GM21515 (cell line): ENCODE data around the gene GAPDHS.

ENCODE experiments used
- ATAC-seq: cut with Tn5 transposase; IDR thresholded peaks from one replicate; pipeline ENCODE4 v1.9.1; 2021; ENCODE audit not compliant: unreplicated experiment

The GAPDHS gene

DNA sequence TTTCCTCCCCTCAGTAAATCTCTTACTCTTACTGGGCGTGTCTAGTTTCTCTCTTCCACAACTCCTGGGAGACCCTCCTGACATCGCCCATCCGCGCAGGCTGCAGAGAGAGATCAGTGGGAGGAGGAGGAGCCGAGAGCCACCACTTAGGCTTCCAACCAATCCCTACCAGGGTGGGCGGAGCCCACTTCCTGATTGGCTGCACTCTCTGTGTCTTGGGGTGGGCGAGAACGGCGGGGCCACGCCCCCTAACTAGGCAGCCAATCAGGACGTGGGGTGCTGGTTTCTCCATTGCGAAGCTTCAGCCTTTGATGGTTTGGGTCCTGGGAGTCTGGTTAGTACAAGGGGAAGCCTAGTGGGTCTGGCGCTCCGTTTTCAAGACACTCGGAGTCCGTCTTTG is 52.6 kb downstream of the GAPDHS start, which contains the start of gene PMIS2:
PMIS2 (plus strand) TSS at position 326 of the 400 bp plus-strand sequence. CDS start 87 bp downstream, outside the sequence.
- no peak for ATAC-seq

DNA sequence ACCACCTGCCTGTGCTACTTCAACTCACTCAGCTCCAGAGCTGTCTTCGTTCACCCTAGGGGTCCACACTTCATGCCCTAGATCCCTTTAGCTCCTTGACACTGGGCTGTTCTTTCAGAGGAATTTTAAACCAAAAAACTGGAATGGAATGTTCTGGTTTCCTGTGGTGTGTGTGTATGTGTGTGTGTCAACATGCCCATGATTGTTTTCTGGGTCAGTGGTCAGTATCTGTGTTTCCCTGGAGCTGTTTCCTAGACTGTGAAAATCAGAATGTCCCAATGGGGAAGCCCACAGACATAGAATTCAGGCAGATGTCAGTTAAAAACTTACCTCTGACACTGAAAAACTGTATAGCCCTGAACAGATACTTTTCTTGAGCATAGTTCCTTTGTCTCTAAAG is 54.1 kb downstream of the GAPDHS start:
- no peak for ATAC-seq

DNA sequence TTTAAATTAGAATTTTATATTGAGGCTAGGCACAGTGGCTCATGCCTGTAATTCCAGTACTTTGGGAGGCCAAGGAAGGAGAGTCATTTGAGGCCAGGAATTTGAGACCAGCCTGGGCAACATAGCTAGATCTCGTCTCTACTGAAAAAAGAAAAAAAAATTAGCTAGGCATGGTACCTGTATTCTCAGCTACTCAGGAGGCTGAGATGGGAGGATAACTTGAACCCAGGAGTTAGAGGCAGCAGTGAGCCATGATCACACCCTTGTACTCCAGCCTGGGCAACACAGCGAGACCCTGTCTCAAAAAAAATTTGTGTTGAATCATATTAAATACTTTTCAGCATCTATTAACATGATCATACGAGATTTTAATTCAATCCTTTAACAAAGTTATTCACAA is 57.6 kb downstream of the GAPDHS start:
- no peak for ATAC-seq

DNA sequence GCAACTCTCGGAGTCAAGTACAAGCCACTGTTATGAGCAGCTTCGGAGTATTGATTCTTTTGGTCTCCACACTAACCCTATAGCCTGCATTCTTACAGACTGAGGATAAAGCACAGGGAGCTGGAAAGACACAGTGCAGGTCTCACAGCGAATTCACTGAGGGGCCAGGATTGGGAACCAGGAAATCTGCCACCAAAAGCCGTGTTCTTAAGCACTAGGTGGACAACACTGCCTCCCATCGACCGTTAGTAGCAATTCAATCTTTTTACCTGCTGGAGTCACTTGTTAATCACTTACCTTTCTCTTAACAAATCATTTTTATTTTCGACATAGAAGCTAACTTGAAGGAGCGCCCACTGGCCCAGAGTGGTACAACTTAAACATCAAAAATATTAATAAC is 59.0 kb downstream of the GAPDHS start:
- ATAC-seq: no peak
